ENCODE results near the gene CRELD2. TPM values are rescaled to one million over a fixed set of nuclear protein-coding genes. Genes with fewer than 3 reads are reported as not detected.

Gene CRELD2
- total and polyA plus RNA-seq, 2 of the 13 experiments (the other 11 are each of a cell fraction or from before 2014, with no cell fraction given): 17.2 to 44.7 TPM

DNA sequence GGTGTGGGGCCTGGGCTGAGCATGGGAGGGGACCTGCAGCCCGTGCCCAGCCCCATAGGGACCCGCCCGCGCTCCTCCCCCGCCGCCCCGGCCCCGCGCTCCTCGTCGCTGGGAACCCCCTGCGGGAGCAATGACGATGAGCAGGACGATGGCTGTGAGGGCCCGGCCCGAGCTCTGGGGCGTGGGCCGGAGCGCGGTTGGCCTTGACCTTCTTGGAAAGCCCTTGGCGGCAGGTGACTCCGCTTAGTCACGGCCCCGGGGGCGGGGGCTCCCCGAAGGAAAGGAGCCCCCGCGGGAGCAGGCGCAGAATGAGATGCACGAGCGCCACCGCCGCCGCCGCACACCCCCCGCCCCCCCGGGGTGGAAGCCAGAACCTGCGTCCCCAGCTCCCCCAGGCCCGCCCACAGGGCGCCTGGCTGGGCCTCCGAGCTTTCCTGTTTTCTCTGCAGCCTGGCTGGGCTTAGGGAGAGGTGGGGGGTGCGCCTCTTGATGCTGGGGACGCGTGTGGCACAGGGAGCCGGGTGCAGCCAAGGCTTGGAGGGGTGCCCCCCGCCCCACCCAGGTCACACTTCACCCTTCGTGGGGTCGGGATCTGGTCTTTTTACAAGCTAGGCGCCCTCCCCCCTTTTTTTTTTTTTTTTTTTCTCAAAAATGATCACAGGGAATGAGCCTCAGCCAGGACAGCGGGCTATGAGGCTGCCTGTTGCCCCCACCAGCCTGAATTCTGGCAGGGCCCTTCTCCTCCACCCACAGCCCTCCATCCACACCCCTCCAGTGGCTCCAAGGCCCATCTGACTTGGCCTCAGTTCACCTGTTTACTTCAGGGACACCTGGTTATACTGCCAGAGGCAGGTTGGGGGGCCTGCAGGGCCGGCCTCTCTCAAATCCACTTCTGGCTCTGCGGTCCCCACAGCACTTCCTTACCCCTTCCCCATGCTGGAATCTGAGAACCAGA, 17.9 kb downstream of the CRELD2 start (continued):
- TF ChIP-seq, protein P1, sequence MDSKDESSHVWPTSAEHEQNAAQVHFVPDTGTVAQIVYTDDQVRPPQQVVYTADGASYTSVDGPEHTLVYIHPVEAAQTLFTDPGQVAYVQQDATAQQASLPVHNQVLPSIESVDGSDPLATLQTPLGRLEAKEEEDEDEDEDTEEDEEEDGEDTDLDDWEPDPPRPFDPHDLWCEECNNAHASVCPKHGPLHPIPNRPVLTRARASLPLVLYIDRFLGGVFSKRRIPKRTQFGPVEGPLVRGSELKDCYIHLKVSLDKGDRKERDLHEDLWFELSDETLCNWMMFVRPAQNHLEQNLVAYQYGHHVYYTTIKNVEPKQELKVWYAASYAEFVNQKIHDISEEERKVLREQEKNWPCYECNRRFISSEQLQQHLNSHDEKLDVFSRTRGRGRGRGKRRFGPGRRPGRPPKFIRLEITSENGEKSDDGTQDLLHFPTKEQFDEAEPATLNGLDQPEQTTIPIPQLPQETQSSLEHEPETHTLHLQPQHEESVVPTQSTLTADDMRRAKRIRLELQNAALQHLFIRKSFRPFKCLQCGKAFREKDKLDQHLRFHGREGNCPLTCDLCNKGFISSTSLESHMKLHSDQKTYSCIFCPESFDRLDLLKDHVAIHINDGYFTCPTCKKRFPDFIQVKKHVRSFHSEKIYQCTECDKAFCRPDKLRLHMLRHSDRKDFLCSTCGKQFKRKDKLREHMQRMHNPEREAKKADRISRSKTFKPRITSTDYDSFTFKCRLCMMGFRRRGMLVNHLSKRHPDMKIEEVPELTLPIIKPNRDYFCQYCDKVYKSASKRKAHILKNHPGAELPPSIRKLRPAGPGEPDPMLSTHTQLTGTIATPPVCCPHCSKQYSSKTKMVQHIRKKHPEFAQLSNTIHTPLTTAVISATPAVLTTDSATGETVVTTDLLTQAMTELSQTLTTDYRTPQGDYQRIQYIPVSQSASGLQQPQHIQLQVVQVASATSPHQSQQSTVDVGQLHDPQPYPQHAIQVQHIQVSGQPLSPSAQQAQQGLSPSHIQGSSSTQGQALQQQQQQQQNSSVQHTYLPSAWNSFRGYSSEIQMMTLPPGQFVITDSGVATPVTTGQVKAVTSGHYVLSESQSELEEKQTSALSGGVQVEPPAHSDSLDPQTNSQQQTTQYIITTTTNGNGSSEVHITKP (CRISPR knock-in tag; IDR thresholded peaks at IDR 0.05; ENCODE audit: low read depth): no peak
- TF ChIP-seq ZNF839 (CRISPR knock-in tag; IDR thresholded peaks at IDR 0.05; ENCODE audit: borderline replicate concordance): no peak
- no peak for TF ChIP-seq STAG1 (CRISPR knock-in tag; IDR thresholded peaks at IDR 0.05)
- TF ChIP-seq RORA (CRISPR knock-in tag; IDR thresholded peaks at IDR 0.05): no peak
- peak; percentile 87 for TF ChIP-seq ZSCAN25 (CRISPR knock-in tag; IDR thresholded peaks at IDR 0.05)
- TF ChIP-seq TOPORS (CRISPR knock-in tag; IDR thresholded peaks at IDR 0.05): no peak
- no peak for TF ChIP-seq ZNF780A (CRISPR knock-in tag; IDR thresholded peaks at IDR 0.05)
- TF ChIP-seq ZNF572 (CRISPR knock-in tag; IDR thresholded peaks at IDR 0.05): no peak
- TF ChIP-seq ZNF674 (CRISPR knock-in tag; IDR thresholded peaks at IDR 0.05; ENCODE audit: low read depth): no peak
- TF ChIP-seq ZNF549 (CRISPR knock-in tag; IDR thresholded peaks at IDR 0.05): no peak
- TF ChIP-seq AKAP8 (CRISPR knock-in tag; IDR thresholded peaks at IDR 0.05): no peak
- TF ChIP-seq NFE2L1 (CRISPR knock-in tag; IDR thresholded peaks at IDR 0.05; ENCODE audit: borderline replicate concordance): no peak
- TF ChIP-seq, protein P2, sequence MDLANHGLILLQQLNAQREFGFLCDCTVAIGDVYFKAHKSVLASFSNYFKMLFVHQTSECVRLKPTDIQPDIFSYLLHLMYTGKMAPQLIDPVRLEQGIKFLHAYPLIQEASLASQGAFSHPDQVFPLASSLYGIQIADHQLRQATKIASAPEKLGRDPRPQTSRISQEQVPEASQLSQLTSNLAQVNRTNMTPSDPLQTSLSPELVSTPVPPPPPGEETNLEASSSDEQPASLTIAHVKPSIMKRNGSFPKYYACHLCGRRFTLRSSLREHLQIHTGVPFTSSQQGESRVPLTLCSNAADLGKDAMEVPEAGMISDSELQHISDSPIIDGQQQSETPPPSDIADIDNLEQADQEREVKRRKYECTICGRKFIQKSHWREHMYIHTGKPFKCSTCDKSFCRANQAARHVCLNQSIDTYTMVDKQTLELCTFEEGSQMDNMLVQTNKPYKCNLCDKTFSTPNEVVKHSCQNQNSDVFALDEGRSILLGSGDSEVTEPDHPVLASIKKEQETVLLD (CRISPR knock-in tag; IDR thresholded peaks at IDR 0.05; ENCODE audit: low read depth): peak; percentile 75
- no peak for TF ChIP-seq SRSF4 (IDR thresholded peaks at IDR 0.05; ENCODE audit: low read depth, low read length, poor library complexity, severe bottlenecking)
- no peak for TF ChIP-seq SP2 (CRISPR knock-in tag; IDR thresholded peaks at IDR 0.05)
- 0 out of 2 replicates have a peak, but pooled peaks have one; percentile 39 for TF ChIP-seq RNF2 (conservative IDR thresholded peaks at IDR 0.05; ENCODE audit: low read depth)
- TF ChIP-seq, protein P3, sequence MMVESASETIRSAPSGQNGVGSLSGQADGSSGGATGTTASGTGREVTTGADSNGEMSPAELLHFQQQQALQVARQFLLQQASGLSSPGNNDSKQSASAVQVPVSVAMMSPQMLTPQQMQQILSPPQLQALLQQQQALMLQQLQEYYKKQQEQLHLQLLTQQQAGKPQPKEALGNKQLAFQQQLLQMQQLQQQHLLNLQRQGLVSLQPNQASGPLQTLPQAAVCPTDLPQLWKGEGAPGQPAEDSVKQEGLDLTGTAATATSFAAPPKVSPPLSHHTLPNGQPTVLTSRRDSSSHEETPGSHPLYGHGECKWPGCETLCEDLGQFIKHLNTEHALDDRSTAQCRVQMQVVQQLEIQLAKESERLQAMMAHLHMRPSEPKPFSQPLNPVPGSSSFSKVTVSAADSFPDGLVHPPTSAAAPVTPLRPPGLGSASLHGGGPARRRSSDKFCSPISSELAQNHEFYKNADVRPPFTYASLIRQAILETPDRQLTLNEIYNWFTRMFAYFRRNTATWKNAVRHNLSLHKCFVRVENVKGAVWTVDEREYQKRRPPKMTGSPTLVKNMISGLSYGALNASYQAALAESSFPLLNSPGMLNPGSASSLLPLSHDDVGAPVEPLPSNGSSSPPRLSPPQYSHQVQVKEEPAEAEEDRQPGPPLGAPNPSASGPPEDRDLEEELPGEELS (CRISPR knock-in tag; IDR thresholded peaks at IDR 0.05): peak; percentile 81
- TF ChIP-seq PPARG (CRISPR knock-in tag; conservative IDR thresholded peaks at IDR 0.05): peak; percentile 63
- TF ChIP-seq ZNF510 (CRISPR knock-in tag; IDR thresholded peaks at IDR 0.05; ENCODE audit: low read depth): no peak

All from HepG2 (cell line).